Small intestine (tissue), 7 donors: ENCODE results near the gene KCNQ5. TPM values are rescaled to one million over a fixed set of nuclear protein-coding genes. Genes with fewer than 3 reads are reported as not detected.

Experiments
- DNase-seq, 2 donors: peaks; one replicate each; pipeline versions ENCODE4 v3.0.0 to v3.0.0-alpha.2; 2013
- FAIRE-seq: peaks from 2 replicates; lab custom pipeline; 2012; peaks lifted over from hg19 to GRCh38; lab: Jason Lieb, UNC
- H3K27ac ChIP-seq, 3 donors: one replicate each; pipeline ENCODE4 v1.5.1; 2013; ENCODE audit warnings: low read length in 2 of 3, mild to moderate bottlenecking in 2 of 3, control low read depth in 1 of 3, inconsistent platforms in 1 of 3, low read depth in 1 of 3, moderate library complexity in 1 of 3
- H3K27me3 ChIP-seq, 3 donors: one replicate each; pipeline ENCODE4 v1.6.1; 2013; ENCODE audit warnings: low read length in 3 of 3, inconsistent platforms in 1 of 3; ENCODE audit not compliant: control insufficient read depth in 3 of 3, insufficient read depth in 3 of 3
- H3K36me3 ChIP-seq, 3 donors: one replicate each; pipeline ENCODE4 v1.6.1; 2013; ENCODE audit warnings: low read length in 3 of 3, inconsistent platforms in 1 of 3, low read depth in 1 of 3, mild to moderate bottlenecking in 1 of 3, moderate library complexity in 1 of 3; ENCODE audit not compliant: control insufficient read depth in 3 of 3, insufficient read depth in 2 of 3
- H3K4me1 ChIP-seq, 3 donors: one replicate each; pipeline ENCODE4 v1.6.1; 2013; ENCODE audit warnings: low read length in 2 of 3, inconsistent platforms in 1 of 3, low read depth in 1 of 3, mild to moderate bottlenecking in 1 of 3, moderate library complexity in 1 of 3; ENCODE audit not compliant: control insufficient read depth in 3 of 3, insufficient read depth in 2 of 3
- H3K4me3 ChIP-seq, 3 donors: one replicate each; pipeline ENCODE4 v1.5.1; 2013; ENCODE audit warnings: low read length in 3 of 3, control low read depth in 1 of 3, inconsistent platforms in 1 of 3, low read depth in 1 of 3, mild to moderate bottlenecking in 1 of 3, moderate library complexity in 1 of 3
- H3K9me3 ChIP-seq, 2 donors: one replicate each; pipeline ENCODE4 v1.6.1; 2013; ENCODE audit warnings: low read depth in 1 of 2, low read length in 1 of 2; ENCODE audit not compliant: control insufficient read depth in 2 of 2, insufficient read depth in 1 of 2
- WGBS, 3 donors: extraction: QIAGEN DNeasy Blood & Tissue Kit; methylation state at CpG; one replicate each; pipeline ENCODE4 v1.1.7; 2013; 5-methylcytosine and 5-hydroxymethylcytosine counted together
- polyA plus RNA-seq, 4 donors: library from polyadenylated mRNA; stranded (reverse) in 3 of 4; unstranded in 1 of 4; fragments of 200-250 nt in 3 of 4; fragments of 120-200 nt in 1 of 4; gene quantifications; one replicate each; pipeline versions ENCODE4 v1.2.1 to v1.2.3, GENCODE V29; 2013
- donor health status: healthy with polysubstance abuse.
- donor health status: control.
- donor health status: control.
- donor health status: Bipolar disorder and iron deficiency.
- donor health status: healthy.

KCNQ5 gene
- polyA plus RNA-seq, 4 donors, result 0.27 to 0.92 TPM; not detected in 2

DNA sequence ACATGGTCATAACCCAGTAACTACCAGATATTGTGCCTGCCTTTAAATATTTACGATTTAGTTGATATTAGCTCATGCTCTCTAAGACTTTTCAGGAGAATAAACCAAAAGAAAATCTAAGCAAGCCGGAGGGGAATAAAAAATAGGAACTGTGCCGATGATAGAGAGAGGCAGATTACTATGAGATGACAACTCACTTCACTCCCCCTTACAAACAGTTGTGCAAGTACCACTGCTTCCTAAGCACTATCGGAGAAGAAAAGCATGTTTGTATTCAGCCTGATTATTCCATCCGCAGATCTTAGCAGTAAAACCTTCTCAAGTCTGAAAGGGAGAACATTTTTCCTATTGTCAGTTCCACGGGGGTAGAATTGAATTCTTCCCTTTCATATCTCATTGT lies 294.4 kb downstream of the KCNQ5 start:
- H3K27ac ChIP-seq, result no peak overlapping the region
- FAIRE-seq, result no peak
- no peak for DNase-seq
- 68 to 85% (median 79%) methylated on average over 6 of the region's 6 CpGs for WGBS, 3 donors
- no peaks in the 10 kb centered on the region for H3K36me3 ChIP-seq
- no peaks in the 10 kb centered on the region for H3K27me3 ChIP-seq
- H3K9me3 ChIP-seq, result no peaks in the 10 kb centered on the region
- no peaks in the 10 kb centered on the region for H3K4me1 ChIP-seq
- no peak overlapping the region for H3K4me3 ChIP-seq

DNA sequence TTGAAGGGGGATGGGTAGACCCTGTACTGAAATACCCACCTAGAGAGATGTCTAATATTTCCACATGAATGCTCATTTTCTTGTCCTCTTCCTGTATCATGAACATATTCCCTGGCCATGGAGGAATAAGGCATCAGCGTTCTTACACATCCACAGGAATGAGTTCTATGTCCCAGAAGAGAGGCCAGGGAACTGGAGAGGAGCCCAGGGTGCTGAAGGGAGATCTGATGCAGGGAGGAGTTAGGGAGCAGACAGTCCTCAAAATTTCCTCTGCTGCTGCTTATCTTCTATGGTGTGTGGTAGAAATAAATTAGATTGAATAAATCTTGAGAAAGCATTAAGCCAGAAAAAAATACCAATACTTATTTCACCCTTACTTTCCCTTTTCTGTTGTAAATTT lies 295.0 kb downstream of the KCNQ5 start:
- 81 to 94% (median 85%) methylated on average over 1 of the region's 1 CpG for WGBS, 3 donors
- no peak for FAIRE-seq
- DNase-seq, result no peak

DNA sequence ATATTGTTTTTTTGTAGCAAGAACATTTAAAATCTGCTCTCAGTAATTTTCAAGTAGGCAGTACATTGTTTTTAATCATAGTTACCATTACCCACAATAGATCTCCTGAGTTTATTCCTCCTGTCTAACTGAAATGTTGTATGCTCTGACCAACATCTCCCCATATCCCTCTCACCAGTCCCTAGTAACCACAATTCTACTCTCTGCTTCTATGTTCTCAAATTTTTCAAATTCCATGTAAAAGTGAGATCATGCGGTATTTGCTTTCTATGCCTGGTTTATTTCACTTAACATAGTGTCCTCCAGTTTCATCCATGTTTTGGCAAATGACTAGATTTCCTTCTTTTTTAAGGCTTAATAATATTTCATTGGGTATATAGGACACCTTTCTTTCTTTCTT lies 300.5 kb downstream of the KCNQ5 start:
- Histone ChIP-seq H3K4me3 (no peak overlapping the region), H3K27ac (no peak overlapping the region), H3K9me3 (no peaks in the 10 kb centered on the region), H3K27me3 (no peaks in the 10 kb centered on the region), H3K36me3 (no peaks in the 10 kb centered on the region), H3K4me1 (no peaks in the 10 kb centered on the region)
- WGBS, 3 donors, result 90 to 98% (median 93%) methylated on average over 1 of the region's 1 CpG
- DNase-seq (no peak), FAIRE-seq (no peak)

More for the DNA sequence above, 295.0 kb downstream of the KCNQ5 start:
- Histone ChIP-seq H3K27ac (no peak overlapping the region), H3K9me3 (no peaks in the 10 kb centered on the region), H3K36me3 (no peaks in the 10 kb centered on the region), H3K4me1 (no peaks in the 10 kb centered on the region), H3K4me3 (no peak overlapping the region), H3K27me3 (no peaks in the 10 kb centered on the region)

DNA sequence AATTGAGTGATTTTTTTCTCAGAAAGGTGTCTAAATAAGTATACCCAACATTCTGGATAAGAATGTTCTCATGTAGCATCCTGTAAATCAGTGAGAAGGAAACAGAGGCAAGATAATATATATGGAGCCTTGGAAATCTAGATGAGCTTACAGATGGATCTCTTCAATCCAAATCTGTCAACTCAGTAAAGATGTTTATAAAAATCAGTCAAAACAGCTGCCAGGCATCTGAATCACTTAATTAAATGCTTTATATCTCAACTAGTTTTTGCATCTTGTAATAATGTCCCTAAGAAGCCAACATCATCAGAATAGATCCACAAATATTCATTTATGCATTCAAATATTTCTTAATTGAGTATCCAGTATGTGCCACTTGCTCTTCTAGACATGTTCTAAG lies 303.3 kb downstream of the KCNQ5 start:
- Histone ChIP-seq H3K36me3 (no peaks in the 10 kb centered on the region), H3K9me3 (no peaks in the 10 kb centered on the region), H3K27me3 (no peaks in the 10 kb centered on the region), H3K4me1 (no peaks in the 10 kb centered on the region), H3K4me3 (no peak overlapping the region), H3K27ac (no peak overlapping the region)
- DNase-seq, result no peak
- FAIRE-seq, result no peak

- no peak overlapping the region for H3K4me3 ChIP-seq
- FAIRE-seq, result no peak
- WGBS, 3 donors, result 64 to 71% (median 71%) methylated on average over 5 of the region's 5 CpGs
- H3K9me3 ChIP-seq, result no peaks in the 10 kb centered on the region
- H3K27ac ChIP-seq, result no peak overlapping the region
- no peaks in the 10 kb centered on the region for H3K4me1 ChIP-seq
- no peak for DNase-seq
- H3K36me3 ChIP-seq, result no peaks in the 10 kb centered on the region
- no peaks in the 10 kb centered on the region for H3K27me3 ChIP-seq
Observed at GRCh38 chr6:72930556-72931132, 308.8 kb downstream of the KCNQ5 start.

GRCh38 chr6:72931325-72931887 lies 309.5 kb downstream of the KCNQ5 start:
- FAIRE-seq (no peak), DNase-seq (no peak)
- no peaks in the 10 kb centered on the region for H3K4me1 ChIP-seq
- H3K9me3 ChIP-seq, result no peaks in the 10 kb centered on the region
- H3K27ac ChIP-seq, result no peak overlapping the region
- H3K36me3 ChIP-seq, result no peaks in the 10 kb centered on the region
- no peaks in the 10 kb centered on the region for H3K27me3 ChIP-seq
- no peak overlapping the region for H3K4me3 ChIP-seq
- 53 to 71% (median 60%) methylated on average over 4 of the region's 4 CpGs for WGBS, 3 donors

DNA sequence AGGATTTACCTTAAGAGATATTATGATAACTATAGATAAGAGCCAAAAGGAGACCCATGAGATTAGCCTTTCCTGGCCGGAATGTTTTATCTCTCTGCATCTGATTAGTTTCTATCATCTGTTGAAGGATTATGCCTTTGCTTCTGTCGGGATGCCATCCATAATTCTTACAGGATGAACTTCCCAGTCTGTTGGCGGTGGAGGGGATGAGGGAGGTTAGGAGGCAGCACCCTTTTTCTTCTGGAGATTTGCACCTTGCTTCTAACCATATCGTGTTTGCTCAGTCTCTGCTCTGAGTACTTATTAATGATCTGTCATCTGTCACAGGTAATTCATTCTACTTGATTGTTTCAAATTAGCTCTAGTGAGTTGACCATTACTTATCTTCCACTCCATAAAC lies 311.4 kb downstream of the KCNQ5 start:
- no peak overlapping the region for H3K4me3 ChIP-seq

GRCh38 chr6:72936766-72937559 lies 315.1 kb downstream of the KCNQ5 start:
- H3K9me3 ChIP-seq, result no peaks in the 10 kb centered on the region
- H3K36me3 ChIP-seq, result no peaks in the 10 kb centered on the region
- DNase-seq, result no peak
- H3K4me3 ChIP-seq, result no peak overlapping the region
- H3K4me1 ChIP-seq, result no peaks in the 10 kb centered on the region
- H3K27me3 ChIP-seq, result no peaks in the 10 kb centered on the region
- no peak for FAIRE-seq
- 78 to 83% (median 82%) methylated on average over 4 of the region's 4 CpGs for WGBS, 3 donors
- H3K27ac ChIP-seq, result no peak overlapping the region

More for the DNA sequence above, 311.4 kb downstream of the KCNQ5 start:
- Histone ChIP-seq H3K27me3 (no peaks in the 10 kb centered on the region), H3K36me3 (no peaks in the 10 kb centered on the region), H3K27ac (no peak overlapping the region), H3K9me3 (no peaks in the 10 kb centered on the region), H3K4me1 (no peaks in the 10 kb centered on the region)
- WGBS, 3 donors, result 39 to 54% (median 53%) methylated on average over 4 of the region's 4 CpGs
- no peak for FAIRE-seq
- no peak for DNase-seq
